AG09319 (cell line): Measurements from ENCODE around the gene LRGUK.
"Not testable (repeated sequence)": the region's sequence is repeated elsewhere in the genome, so short reads cannot be mapped to it uniquely, and the experiment has no call there.

Experiments
- DNase-seq: peaks from one replicate; pipeline ENCODE4 v3.0.0-alpha.2; 2010; ENCODE audit warnings: low read depth; ENCODE audit errors: extremely low read depth
- TF ChIP-seq, protein P1 (sequence below): IDR thresholded peaks from 2 replicates; pipeline ENCODE4 v1.5.1; 2011; ENCODE audit warnings: low read depth, mild to moderate bottlenecking, inconsistent platforms, low read length, moderate library complexity

The LRGUK gene

DNA sequence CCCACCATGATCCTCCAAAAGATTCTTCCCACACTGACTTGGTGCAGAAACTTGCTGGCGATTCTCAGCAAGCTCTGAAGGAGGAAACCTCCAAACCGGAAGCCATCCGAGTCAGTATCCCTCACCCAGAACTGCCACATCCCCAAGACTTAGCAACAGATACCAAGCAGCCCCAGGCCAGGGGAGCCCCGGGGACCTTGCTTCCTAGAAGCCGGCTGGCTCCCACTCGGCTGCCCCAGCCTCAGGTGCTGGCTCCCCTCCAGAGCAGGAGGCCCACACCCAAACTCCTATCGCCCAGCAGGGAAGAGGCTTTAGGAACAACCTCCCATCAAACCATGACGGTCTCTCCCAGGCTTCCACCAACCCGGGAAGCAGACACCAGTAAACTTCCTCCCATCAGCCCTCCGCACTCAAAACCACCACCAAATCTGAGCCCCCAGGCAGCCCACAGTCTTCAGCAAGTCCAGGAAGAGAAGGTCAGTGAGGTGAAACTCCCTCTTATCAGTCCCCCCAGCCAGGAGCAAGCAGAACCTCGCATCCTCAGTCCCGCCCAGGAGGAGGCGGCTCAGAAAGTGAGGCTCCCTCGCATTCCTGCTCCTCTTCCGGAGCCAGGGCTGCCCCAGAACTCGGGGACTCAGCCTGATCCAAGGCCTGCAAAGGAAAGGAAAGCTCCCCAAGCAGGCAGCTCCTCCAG lies 82.3 kb downstream of the LRGUK start:
- no peak for DNase-seq
- TF ChIP-seq, protein P1, sequence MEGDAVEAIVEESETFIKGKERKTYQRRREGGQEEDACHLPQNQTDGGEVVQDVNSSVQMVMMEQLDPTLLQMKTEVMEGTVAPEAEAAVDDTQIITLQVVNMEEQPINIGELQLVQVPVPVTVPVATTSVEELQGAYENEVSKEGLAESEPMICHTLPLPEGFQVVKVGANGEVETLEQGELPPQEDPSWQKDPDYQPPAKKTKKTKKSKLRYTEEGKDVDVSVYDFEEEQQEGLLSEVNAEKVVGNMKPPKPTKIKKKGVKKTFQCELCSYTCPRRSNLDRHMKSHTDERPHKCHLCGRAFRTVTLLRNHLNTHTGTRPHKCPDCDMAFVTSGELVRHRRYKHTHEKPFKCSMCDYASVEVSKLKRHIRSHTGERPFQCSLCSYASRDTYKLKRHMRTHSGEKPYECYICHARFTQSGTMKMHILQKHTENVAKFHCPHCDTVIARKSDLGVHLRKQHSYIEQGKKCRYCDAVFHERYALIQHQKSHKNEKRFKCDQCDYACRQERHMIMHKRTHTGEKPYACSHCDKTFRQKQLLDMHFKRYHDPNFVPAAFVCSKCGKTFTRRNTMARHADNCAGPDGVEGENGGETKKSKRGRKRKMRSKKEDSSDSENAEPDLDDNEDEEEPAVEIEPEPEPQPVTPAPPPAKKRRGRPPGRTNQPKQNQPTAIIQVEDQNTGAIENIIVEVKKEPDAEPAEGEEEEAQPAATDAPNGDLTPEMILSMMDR, result no peak

DNA sequence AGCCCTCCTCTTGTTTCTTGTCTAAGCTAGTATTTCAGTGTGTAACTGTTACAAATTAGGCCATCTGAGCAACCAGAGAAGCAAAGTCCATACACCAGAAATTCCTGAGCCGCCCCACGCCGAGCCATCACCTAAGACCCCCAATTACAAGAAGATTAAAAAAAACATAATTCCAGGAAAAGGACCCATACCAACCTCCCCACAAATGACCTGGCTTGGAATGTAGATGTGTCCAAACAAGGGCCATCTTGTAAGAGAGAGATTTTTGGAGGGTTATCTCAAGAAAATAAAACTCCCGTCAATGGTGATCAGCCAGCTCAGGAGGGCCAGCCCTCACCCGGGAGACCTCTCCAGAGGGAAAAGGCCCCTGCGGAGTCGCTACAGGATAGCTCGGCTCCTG lies 83.1 kb downstream of the LRGUK start:
- DNase-seq, result no peak
- TF ChIP-seq, protein P1, result no peak

DNA sequence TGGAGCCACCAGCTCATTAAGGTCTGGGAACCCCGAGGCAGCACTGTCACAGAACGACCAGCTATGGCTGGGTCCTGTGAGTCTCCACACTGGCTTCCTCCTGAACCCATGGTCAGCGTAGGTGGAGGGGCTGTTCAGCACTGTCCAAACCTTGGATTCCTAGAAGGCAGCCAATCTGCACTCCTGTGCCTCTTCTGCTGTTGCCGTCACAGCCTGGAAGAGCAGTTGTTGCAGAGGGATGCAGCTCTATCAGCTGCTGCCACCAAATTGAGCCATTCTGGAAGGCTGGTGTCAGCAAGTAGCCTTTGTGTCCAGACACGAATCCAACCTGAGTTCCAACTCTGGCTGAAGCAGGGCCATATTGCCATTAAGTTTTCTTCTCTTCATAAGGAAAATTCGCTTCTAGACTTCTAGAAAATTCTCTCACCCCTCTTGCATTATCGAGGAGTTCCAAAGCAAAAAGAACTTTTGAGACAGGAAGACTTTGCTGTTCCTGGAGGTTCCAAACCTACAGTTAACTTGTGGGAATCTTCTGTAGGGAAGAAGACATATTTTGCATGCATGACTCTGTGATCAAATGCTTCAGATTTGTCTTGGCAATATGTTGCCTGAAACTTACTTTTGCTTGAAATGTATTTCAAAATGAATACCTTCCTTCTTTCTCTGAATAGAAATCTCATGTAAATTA lies 84.0 kb downstream of the LRGUK start:
- TF ChIP-seq, protein P1, result no peak
- no peak for DNase-seq

DNA sequence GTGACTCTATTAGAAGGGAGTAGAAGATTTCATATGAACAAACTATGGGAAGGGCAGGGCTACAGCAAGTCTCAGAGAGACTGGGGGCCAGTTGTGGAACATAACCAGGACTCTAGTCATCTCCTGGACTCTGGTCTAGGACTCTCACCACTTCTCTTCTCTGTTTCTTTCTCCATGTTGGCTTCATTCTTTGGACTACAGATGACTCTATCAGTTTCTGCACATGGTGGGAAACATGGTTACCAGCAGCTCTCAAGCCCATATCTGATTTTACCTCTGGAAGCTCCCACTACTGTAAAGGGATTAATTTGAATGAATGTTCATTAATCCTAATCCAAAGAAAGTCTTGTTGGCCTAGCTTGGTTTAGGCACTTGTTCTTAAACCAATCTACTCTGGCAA lies 84.7 kb downstream of the LRGUK start:
- DNase-seq, result no peak
- TF ChIP-seq, protein P1, result no peak

DNA sequence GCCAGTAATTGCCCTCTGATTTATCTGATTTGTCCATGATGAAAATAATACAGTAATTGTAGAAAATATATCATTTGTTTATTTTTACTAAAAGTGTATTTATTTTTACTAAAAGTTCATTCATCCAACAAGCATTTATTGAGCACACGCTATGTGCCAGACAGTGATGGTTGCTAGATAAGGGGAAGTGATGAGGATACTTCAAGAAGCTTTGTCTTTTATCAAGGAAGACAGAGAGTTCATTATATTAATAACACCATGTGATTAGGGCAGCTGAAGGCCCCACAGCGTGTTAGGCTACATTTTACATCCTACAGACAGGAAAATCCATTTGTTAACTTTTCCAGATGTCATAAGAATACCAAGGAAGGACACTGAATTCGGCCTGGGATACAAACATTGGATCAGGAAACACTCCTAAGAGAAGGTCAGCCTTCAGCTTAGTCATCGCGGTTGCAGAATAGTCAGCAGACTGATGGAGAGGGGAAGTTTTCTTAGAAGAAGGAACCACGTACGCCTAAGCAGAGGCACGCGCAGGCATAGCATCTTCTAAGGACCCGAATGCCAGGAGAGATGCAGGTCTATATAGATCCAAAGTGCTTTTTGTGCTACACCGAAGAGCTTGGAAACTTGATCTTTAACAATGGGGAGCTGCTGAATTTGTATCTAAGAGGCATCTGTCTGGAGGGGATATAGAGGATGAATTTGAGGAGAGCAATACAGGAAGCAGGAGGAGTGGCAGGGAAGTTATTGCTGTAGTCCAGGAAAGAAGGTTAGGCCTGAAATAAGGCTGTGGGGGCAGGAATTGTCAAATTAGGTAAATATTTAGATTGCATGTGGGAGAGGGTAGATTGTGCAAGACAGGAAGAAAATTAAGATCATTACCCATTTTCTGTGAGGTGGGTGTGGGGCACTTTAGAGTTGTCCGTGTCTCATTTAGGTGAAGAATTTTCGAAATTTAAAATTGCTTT lies 85.7 kb downstream of the LRGUK start:
- DNase-seq, result no peak
- TF ChIP-seq, protein P1, result no peak

DNA sequence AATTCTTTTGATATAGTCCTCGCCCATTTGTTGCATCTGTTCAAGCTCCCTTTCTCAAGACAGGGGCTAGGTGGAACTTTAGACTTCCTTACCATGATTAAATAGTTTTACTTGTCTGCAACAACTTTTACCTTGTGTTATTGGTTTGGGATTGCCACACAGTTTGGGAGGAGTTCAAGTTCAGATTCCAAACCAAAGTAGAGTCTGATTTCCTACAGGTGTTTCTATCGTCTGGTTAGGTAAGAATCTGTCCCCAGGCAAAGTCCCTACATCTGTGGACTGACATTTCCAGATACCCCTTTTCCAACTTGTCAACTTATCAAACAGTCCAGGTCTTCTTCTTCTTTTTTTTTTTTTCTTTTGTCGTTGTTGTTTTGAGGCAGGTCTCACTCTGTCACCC lies 93.1 kb downstream of the LRGUK start:
- TF ChIP-seq, protein P1, result no peak
- no peak for DNase-seq

DNA sequence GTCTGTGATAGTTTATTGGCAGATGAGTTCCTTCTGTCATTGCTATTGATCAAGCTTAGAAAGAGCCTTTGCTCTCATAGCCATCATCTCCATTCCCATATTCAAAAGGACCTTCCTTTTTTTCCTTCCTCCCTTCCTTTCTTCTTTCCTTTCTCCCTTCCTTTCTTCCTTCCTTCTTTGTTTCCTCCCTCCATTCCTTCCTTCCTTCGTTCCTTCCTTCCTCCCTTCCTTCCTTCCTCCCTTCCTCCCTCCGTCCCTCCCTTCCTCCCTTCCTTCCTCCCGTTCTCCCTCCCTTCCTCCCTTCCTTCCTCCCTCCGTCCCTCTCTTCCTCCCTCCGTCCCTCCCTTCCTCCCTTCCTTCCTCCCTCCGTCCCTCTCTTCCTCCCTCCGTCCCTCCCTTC lies 104.2 kb downstream of the LRGUK start:
- not testable (repeated sequence) for DNase-seq
